ENCODE data around the gene RAD51B. TPM values are rescaled to one million over a fixed set of nuclear protein-coding genes. Genes with fewer than 3 reads are reported as not detected.

Gene RAD51B
- total and polyA plus RNA-seq, 7 donors = 2.4 to 24.4 (median 7.1) TPM

- Histone ChIP-seq H3K4me1 (peaks cover 0 to 8% (median 0%) of the 10 kb centered on the region in 4 donors), H3K27ac (no peak overlapping the region), H3K27me3 (no peaks in the 10 kb centered on the region), H3K4me3 (no peak overlapping the region), H3K36me3 (no peaks in the 10 kb centered on the region), H3K9me3 (no peaks in the 10 kb centered on the region)
- TF ChIP-seq POLR2A (IDR thresholded peaks at IDR 0.05) (no peak), EP300 (IDR thresholded peaks at IDR 0.05) (no peak), POLR2AphosphoS5 (IDR thresholded peaks at IDR 0.05) (no peak)
- TF ChIP-seq, protein P1, sequence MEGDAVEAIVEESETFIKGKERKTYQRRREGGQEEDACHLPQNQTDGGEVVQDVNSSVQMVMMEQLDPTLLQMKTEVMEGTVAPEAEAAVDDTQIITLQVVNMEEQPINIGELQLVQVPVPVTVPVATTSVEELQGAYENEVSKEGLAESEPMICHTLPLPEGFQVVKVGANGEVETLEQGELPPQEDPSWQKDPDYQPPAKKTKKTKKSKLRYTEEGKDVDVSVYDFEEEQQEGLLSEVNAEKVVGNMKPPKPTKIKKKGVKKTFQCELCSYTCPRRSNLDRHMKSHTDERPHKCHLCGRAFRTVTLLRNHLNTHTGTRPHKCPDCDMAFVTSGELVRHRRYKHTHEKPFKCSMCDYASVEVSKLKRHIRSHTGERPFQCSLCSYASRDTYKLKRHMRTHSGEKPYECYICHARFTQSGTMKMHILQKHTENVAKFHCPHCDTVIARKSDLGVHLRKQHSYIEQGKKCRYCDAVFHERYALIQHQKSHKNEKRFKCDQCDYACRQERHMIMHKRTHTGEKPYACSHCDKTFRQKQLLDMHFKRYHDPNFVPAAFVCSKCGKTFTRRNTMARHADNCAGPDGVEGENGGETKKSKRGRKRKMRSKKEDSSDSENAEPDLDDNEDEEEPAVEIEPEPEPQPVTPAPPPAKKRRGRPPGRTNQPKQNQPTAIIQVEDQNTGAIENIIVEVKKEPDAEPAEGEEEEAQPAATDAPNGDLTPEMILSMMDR (IDR thresholded peaks at IDR 0.05) = no peak
- intact Hi-C loops (cut with DNase I) = loop anchor here (5.0 kb wide), 1 partner anchor 42 kb away; no protein-coding TSS in a partner anchor
- 74 to 88% methylated on average over 5 of the region's 5 CpGs for WGBS, 2 donors
- DNase-seq = no peak
These were observed 900.2 kb downstream of the RAD51B start for GRCh38 chr14:68719634-68720384.

DNA sequence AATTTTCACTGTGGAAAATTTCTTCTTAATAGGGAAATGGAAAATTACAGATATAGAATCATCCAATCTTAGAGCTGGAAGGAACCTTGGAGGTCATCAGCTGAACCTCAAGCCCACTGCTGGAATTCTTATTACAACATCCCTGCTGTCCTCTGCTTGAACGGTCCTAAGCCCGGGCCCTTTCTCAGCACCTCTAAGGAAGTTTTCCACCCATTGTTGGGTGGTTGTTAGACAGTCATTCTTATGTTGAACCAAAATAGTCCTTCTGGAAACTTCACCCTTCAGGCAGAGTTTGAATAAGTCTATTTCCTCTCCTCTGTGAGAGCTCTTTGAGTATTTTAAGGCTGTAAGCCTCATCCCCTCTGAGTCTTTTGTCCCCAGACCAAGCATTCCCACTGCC lies 902.6 kb downstream of the RAD51B start:
- no peaks in the 10 kb centered on the region for H3K9me3 ChIP-seq
- H3K27me3 ChIP-seq = no peaks in the 10 kb centered on the region
- H3K27ac ChIP-seq = no peak overlapping the region
- TF ChIP-seq EP300 (IDR thresholded peaks at IDR 0.05) = no peak
- no peak for TF ChIP-seq POLR2A (IDR thresholded peaks at IDR 0.05)
- TF ChIP-seq, protein P1 (IDR thresholded peaks at IDR 0.05) = no peak
- TF ChIP-seq POLR2AphosphoS5 (IDR thresholded peaks at IDR 0.05) = no peak
- WGBS, 2 donors = 80 to 96% methylated on average over 2 of the region's 2 CpGs
- H3K36me3 ChIP-seq = no peaks in the 10 kb centered on the region
- no peak for DNase-seq
- intact Hi-C loops (cut with DNase I) = loop anchor here (5.0 kb wide), 1 partner anchor 40 kb away; no protein-coding TSS in a partner anchor
- no peaks in the 10 kb centered on the region for H3K4me1 ChIP-seq
- no peak overlapping the region for H3K4me3 ChIP-seq

DNA sequence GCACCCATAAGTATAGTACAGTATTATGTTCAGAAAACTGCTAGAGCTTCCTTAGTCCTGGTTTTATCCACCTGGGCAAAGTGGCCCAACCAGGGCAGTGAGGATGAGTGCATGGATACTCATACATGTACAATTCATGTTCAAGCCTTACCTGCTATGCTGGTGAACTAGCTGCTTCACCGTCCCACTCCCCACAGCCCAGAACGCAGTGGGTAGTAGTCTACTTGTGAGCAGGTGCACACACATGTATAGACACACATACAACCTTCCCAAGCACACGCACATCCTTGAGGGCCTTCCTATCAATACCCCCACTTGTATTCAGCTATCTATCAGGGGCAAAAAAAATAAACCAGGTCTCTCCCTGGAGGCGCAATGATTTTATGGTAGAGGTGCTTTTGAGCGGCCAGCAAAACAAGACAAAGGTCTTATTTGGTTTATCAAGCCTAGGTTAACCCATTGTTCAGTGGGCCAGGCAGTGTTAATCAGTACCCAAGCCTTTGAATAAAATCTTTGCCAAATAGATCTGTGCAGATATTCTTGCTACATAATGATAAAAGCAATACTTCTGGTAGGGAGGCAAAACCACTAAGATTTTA lies 903.5 kb downstream of the RAD51B start:
- no peaks in the 10 kb centered on the region for H3K36me3 ChIP-seq
- no peaks in the 10 kb centered on the region for H3K9me3 ChIP-seq
- no peak overlapping the region for H3K4me3 ChIP-seq
- no peaks in the 10 kb centered on the region for H3K27me3 ChIP-seq
- intact Hi-C loops (cut with DNase I) = loop anchor here (5.0 kb wide), 1 partner anchor 39 kb away; no protein-coding TSS in a partner anchor
- DNase-seq = no peak
- WGBS, 2 donors = 21 to 75% methylated on average over 5 of the region's 5 CpGs
- no peaks in the 10 kb centered on the region for H3K4me1 ChIP-seq
- TF ChIP-seq POLR2A (IDR thresholded peaks at IDR 0.05) = no peak
- TF ChIP-seq POLR2AphosphoS5 (IDR thresholded peaks at IDR 0.05) = no peak
- TF ChIP-seq, protein P1 (IDR thresholded peaks at IDR 0.05) = no peak
- no peak for TF ChIP-seq EP300 (IDR thresholded peaks at IDR 0.05)
- H3K27ac ChIP-seq = no peak overlapping the region

GRCh38 chr14:68723808-68724268 lies 904.3 kb downstream of the RAD51B start:
- no peak for DNase-seq
- no peaks in the 10 kb centered on the region for H3K27me3 ChIP-seq
- H3K36me3 ChIP-seq = no peaks in the 10 kb centered on the region
- no peak for TF ChIP-seq EP300 (IDR thresholded peaks at IDR 0.05)
- no peak for TF ChIP-seq POLR2A (IDR thresholded peaks at IDR 0.05)
- no peak for TF ChIP-seq POLR2AphosphoS5 (IDR thresholded peaks at IDR 0.05)
- TF ChIP-seq, protein P1 (IDR thresholded peaks at IDR 0.05) = no peak
- H3K9me3 ChIP-seq = no peaks in the 10 kb centered on the region
- H3K27ac ChIP-seq = no peak overlapping the region
- 25 to 54% methylated on average over 3 of the region's 3 CpGs for WGBS, 2 donors
- intact Hi-C loops (cut with DNase I) = loop anchor here (5.0 kb wide), 1 partner anchor 38 kb away; no protein-coding TSS in a partner anchor
- no peak overlapping the region for H3K4me3 ChIP-seq
- no peaks in the 10 kb centered on the region for H3K4me1 ChIP-seq
